Lung (tissue), 12 donors: ENCODE results near the gene TAPBPL. TPM values are rescaled to one million over a fixed set of nuclear protein-coding genes. Genes with fewer than 3 reads are reported as not detected.

Experiments used
- ATAC-seq: fragments of 200-7000 bp; cut with Tn5 transposase; one replicate; pipeline ENCODE4 v1.9.1; 2020; ENCODE audit warnings: moderate number of reproducible peaks; ENCODE audit not compliant: insufficient read depth, low FRiP score
- DNase-seq, 3 donors: peaks; one replicate each; pipeline ENCODE4 v3.0.0-alpha.2; 2013 to 2017
- H3K27ac ChIP-seq, 2 donors: one replicate each; pipeline ENCODE4 v1.5.1; 2013; ENCODE audit warnings: mild to moderate bottlenecking in 2 of 2, moderate library complexity in 2 of 2, control low read depth in 1 of 2, inconsistent platforms in 1 of 2, low read depth in 1 of 2, low read length in 1 of 2
- H3K27me3 ChIP-seq, 3 donors: one replicate each; pipeline ENCODE4 v1.5.1; 2013; ENCODE audit warnings: low read length in 2 of 3; ENCODE audit not compliant: control insufficient read depth in 3 of 3, insufficient read depth in 3 of 3
- H3K36me3 ChIP-seq, 4 donors: one replicate each; pipeline ENCODE4 v1.5.1; 2013; ENCODE audit warnings: low read length in 4 of 4, mild to moderate bottlenecking in 1 of 4, moderate library complexity in 1 of 4; ENCODE audit not compliant: control insufficient read depth in 4 of 4, insufficient read depth in 4 of 4
- H3K4me1 ChIP-seq, 5 donors: one replicate each; pipeline ENCODE4 v1.5.1; 2013; ENCODE audit warnings: low read length in 5 of 5, mild to moderate bottlenecking in 2 of 5, moderate library complexity in 1 of 5; ENCODE audit not compliant: control insufficient read depth in 5 of 5, insufficient read depth in 5 of 5
- H3K4me3 ChIP-seq: one replicate; pipeline ENCODE4 v1.5.1; 2013; ENCODE audit warnings: mild to moderate bottlenecking, control low read depth, moderate library complexity
- H3K9ac ChIP-seq, 2 donors: one replicate each; pipeline ENCODE4 v1.5.1; 2013; ENCODE audit warnings: low read length in 2 of 2, control low read depth in 1 of 2; ENCODE audit not compliant: insufficient read depth in 1 of 2
- H3K9me3 ChIP-seq, 4 donors: one replicate each; pipeline ENCODE4 v1.5.1; 2013; ENCODE audit warnings: low read length in 3 of 4, mild to moderate bottlenecking in 1 of 4, moderate library complexity in 1 of 4; ENCODE audit not compliant: control insufficient read depth in 4 of 4, insufficient read depth in 3 of 4
- WGBS, 2 donors: extraction: QIAGEN DNeasy Blood & Tissue Kit; methylation state at CpG; one replicate each; pipeline ENCODE4 v1.1.7; 2013; 5-methylcytosine and 5-hydroxymethylcytosine counted together
- polyA plus RNA-seq, 2 donors: library from polyadenylated mRNA; stranded (reverse); fragments of 200-250 nt; gene quantifications; one replicate each; pipeline ENCODE4 v1.2.1, GENCODE V29; 2013
- total RNA-seq, 2 donors: library from RNA; depleted of rRNA in 1 of 2; stranded (reverse); fragments of >200 nt in 1 of 2; gene quantifications; one replicate each; pipeline ENCODE4 v1.2.1, GENCODE V29; 2014 to 2021
- TF ChIP-seq, protein P1 (sequence below): IDR thresholded peaks from 2 replicates; pipeline ENCODE4 v1.5.1; 2012; ENCODE audit warnings: mild to moderate bottlenecking; ENCODE audit errors: control extremely low read depth, extremely low read depth
- donor health status: control.
- donor health status: control.
- donor health status: Bipolar disorder and iron deficiency.
- donor health status: healthy.
- donor health status: DM: yes; HTN: yes; CAD: no.

TAPBPL gene
- total and polyA plus RNA-seq, 4 donors: 11.2 to 28.2 (median 27.1) TPM

DNA sequence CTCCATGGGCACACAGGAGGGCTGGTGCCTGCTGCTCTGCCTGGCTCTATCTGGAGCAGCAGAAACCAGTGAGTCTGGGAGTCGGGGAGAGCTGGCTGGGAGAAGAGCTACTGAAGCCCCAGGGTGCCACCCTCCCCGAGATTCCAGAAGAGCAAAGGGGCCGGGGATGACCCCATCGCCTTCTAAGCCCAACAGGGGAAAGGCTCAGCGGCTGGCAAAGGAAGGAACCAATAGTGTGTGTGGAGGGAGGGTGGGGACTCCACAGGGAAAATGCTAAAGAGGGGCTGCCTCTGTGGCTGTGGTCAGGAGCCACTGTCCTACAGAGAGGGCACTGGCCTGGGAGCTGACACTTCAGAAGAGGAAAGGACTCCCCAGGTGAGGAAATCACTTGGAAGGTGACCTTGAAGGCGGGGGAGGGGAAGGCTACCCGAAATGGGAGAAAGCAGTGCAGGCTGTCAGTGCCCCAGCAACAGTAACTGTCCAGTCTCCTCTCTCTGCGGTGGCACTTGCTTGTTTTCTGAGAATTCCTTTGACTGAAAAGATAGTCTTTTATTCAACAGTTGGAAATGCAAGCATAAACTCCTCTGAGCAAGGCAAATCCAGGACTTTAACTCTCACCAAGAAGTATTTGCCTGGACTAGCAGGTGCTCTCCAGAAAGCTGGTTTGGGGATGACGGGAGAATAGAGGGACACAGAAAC is 552 bp downstream of the TAPBPL start:
- H3K4me1 ChIP-seq: peaks cover 0 to 32% (median 8%) of the 10 kb centered on the region in 5 donors
- WGBS, 2 donors: 5 to 11% methylated on average over 9 of the region's 9 CpGs
- H3K27ac ChIP-seq: peak overlapping the region; percentile 95 to 99
- peaks cover 0 to 13% (median 4%) of the 10 kb centered on the region in 4 donors for H3K36me3 ChIP-seq
- ATAC-seq (peak; percentile 15), DNase-seq (peak in 1 of 3 donors; percentile 32)
- H3K27me3 ChIP-seq: no peaks in the 10 kb centered on the region
- TF ChIP-seq, protein P1, sequence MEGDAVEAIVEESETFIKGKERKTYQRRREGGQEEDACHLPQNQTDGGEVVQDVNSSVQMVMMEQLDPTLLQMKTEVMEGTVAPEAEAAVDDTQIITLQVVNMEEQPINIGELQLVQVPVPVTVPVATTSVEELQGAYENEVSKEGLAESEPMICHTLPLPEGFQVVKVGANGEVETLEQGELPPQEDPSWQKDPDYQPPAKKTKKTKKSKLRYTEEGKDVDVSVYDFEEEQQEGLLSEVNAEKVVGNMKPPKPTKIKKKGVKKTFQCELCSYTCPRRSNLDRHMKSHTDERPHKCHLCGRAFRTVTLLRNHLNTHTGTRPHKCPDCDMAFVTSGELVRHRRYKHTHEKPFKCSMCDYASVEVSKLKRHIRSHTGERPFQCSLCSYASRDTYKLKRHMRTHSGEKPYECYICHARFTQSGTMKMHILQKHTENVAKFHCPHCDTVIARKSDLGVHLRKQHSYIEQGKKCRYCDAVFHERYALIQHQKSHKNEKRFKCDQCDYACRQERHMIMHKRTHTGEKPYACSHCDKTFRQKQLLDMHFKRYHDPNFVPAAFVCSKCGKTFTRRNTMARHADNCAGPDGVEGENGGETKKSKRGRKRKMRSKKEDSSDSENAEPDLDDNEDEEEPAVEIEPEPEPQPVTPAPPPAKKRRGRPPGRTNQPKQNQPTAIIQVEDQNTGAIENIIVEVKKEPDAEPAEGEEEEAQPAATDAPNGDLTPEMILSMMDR: no peak
- peak overlapping the region; percentile 70 for H3K4me3 ChIP-seq
- no peaks in the 10 kb centered on the region for H3K9me3 ChIP-seq
- H3K9ac ChIP-seq: peak overlapping the region; percentile 73 to 79

DNA sequence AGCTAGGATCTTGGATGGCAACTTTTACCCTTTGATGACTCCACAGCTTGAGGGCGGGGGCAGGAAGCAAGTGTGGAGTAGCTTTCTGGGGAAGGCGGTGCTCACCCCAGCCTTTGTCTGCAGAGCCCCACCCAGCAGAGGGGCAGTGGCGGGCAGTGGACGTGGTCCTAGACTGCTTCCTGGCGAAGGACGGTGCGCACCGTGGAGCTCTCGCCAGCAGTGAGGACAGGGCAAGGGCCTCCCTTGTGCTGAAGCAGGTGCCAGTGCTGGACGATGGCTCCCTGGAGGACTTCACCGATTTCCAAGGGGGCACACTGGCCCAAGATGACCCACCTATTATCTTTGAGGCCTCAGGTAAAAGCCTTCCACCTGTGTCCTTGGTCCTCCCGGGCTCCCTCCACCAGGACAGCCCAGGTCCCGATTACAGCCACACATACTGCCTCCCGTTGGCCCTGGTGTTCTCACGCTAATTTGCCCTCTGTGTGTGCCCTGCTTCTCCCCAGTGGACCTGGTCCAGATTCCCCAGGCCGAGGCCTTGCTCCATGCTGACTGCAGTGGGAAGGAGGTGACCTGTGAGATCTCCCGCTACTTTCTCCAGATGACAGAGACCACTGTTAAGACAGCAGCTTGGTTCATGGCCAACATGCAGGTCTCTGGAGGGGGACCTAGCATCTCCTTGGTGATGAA is 1.2 kb downstream of the TAPBPL start:
- Histone ChIP-seq H3K9ac (peak overlapping the region; percentile 73 to 79), H3K27ac (peak overlapping the region; percentile 95 to 99), H3K4me3 (no peak overlapping the region), H3K4me1 (peaks cover 0 to 32% (median 8%) of the 10 kb centered on the region in 5 donors), H3K27me3 (no peaks in the 10 kb centered on the region), H3K36me3 (peaks cover 0 to 15% (median 5%) of the 10 kb centered on the region in 4 donors), H3K9me3 (no peaks in the 10 kb centered on the region)
- ATAC-seq: no peak
- 39 to 58% methylated on average over 17 of the region's 17 CpGs for WGBS, 2 donors
- TF ChIP-seq, protein P1: no peak
- peak in 1 of 3 donors; percentile 45 for DNase-seq

DNA sequence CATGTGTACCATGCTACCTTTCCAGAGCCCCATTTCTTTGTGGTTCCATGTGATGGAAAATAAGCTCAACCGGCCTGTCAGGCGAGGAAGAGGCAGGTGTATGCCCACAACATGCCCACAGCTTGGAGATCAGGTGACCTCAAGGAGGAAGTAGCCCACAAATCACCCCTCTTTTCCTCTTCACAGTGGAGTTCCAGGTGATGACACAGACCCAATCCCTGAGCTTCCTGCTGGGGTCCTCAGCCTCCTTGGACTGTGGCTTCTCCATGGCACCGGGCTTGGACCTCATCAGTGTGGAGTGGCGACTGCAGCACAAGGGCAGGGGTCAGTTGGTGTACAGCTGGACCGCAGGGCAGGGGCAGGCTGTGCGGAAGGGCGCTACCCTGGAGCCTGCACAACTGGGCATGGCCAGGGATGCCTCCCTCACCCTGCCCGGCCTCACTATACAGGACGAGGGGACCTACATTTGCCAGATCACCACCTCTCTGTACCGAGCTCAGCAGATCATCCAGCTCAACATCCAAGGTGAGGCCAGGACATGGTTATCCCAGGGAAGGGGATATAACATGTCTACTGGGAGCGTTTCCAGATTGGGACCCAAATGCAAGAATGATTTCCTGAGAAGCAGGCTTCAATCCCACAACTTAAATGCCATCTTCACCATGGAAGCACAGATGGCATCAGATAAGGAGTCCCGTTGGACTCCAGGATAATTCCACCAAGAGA is 5.5 kb downstream of the TAPBPL start:
- Histone ChIP-seq H3K27ac (no peak overlapping the region), H3K9me3 (no peaks in the 10 kb centered on the region), H3K9ac (no peak overlapping the region), H3K36me3 (peaks cover 4 to 38% (median 14%) of the 10 kb centered on the region in 4 donors), H3K4me3 (no peak overlapping the region), H3K27me3 (no peaks in the 10 kb centered on the region), H3K4me1 (peaks cover 0 to 8% (median 3%) of the 10 kb centered on the region in 5 donors)
- TF ChIP-seq, protein P1: no peak
- DNase-seq (no peak), ATAC-seq (no peak)
- WGBS, 2 donors: 90 to 95% methylated on average over 12 of the region's 12 CpGs
